ENCODE data around the gene RARB.

DNA sequence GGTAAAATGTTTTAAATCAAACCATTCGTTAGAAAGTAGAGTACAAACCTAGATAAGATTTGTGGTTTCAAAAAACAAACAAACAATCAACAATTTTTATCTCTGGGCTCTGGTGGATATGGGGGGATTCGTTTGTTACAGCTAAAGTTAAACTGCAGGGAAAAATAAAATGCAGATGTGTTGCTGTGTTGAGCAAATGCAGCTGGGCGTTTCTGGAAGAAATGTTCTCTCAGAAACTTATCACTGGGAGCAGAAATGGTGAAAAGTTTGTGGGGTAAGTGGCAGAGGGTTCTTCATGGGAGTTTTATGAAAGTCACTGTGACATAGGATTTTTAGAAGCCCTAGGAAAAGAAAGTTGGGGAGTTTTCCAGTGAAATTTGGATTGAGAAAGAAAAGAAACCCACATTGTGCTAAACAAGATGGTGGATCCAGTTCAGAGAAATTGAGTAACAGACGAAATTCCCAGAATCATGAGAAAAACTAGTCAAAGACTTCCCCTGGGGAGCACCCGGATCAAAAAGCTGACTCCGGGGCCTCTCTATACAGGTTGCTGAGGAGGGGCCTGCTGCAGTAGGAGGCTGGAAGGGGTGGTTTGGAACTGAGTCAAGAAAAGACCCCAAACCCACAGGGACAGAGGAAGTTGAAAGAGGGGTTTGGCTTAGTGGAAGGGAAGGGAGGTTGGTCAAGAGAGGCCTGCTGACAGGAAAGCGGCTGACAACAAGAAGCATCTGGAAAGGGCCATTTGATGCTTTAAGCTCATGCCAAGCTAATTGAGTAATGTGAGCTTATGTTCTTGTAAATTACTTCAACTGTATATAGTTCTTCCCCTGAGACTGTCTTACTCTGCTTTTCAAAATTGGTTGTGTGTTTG lies 108.7 kb downstream of the RARB start:
- TF ChIP-seq, protein P1, sequence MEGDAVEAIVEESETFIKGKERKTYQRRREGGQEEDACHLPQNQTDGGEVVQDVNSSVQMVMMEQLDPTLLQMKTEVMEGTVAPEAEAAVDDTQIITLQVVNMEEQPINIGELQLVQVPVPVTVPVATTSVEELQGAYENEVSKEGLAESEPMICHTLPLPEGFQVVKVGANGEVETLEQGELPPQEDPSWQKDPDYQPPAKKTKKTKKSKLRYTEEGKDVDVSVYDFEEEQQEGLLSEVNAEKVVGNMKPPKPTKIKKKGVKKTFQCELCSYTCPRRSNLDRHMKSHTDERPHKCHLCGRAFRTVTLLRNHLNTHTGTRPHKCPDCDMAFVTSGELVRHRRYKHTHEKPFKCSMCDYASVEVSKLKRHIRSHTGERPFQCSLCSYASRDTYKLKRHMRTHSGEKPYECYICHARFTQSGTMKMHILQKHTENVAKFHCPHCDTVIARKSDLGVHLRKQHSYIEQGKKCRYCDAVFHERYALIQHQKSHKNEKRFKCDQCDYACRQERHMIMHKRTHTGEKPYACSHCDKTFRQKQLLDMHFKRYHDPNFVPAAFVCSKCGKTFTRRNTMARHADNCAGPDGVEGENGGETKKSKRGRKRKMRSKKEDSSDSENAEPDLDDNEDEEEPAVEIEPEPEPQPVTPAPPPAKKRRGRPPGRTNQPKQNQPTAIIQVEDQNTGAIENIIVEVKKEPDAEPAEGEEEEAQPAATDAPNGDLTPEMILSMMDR (IDR thresholded peaks at IDR 0.05; ENCODE audit: low read length), result no peak
- TF ChIP-seq EZH2 (IDR thresholded peaks at IDR 0.05; ENCODE audit: borderline replicate concordance, low read length), result no peak
